Prostate gland (tissue), 2 donors: Measurements from ENCODE around the gene DDI2.

Source experiments
- CTCF ChIP-seq, 4 experiments: fragments of 200-600 bp in 2 of 4; fragments of 450-650 bp in 2 of 4; sonication (generic) in 2 of 4; IDR thresholded peaks; 1 replicate in 3 of 4; 2 replicates in 1 of 4; pipeline ENCODE4 v1.5.1; 2016 to 2019; ENCODE audit warnings: antibody characterized with exemption in 4 of 4, mild to moderate bottlenecking in 2 of 4, moderate library complexity in 2 of 4
- POLR2A ChIP-seq: fragments of 450-650 bp; IDR thresholded peaks from one replicate; pipeline ENCODE4 v1.6.1; 2016; ENCODE audit warnings: antibody characterized with exemption, mild to moderate bottlenecking
- POLR2AphosphoS5 ChIP-seq: sonication (generic); formaldehyde crosslinking; IDR thresholded peaks from one replicate; pipeline ENCODE4 v1.6.1; 2017; ENCODE audit warnings: antibody characterized with exemption

GRCh38 chr1:15701784-15702183, 84.5 kb downstream of the DDI2 start:
- no peak for TF ChIP-seq CTCF (IDR thresholded peaks at IDR 0.05)
- TF ChIP-seq POLR2A: no peak
- TF ChIP-seq POLR2AphosphoS5: no peak
